Measurements from ENCODE around the gene BANP. TPM values are rescaled to one million over a fixed set of nuclear protein-coding genes. Genes with fewer than 3 reads are reported as not detected.
"Not testable (repeated sequence)": the region's sequence is repeated elsewhere in the genome, so short reads cannot be mapped to it uniquely, and the experiment has no call there.

BANP gene
- total RNA-seq, 1 donor from 2014 or later: 53.9 TPM

- no peak for TF ChIP-seq CTCF (IDR thresholded peaks at IDR 0.05; ENCODE audit: unreplicated experiment)
- DNase-seq (ENCODE audit: low spot score, unreplicated experiment): no peak
- H3K4me1 Mint-ChIP-seq (ENCODE audit: low read depth): peaks cover 12% of the 10 kb centered on the region
- peaks cover 19% of the 10 kb centered on the region for H3K27me3 Mint-ChIP-seq
- H3K4me3 Mint-ChIP-seq (ENCODE audit: low read depth): no peak overlapping the region
- no peaks in the 10 kb centered on the region for H3K9me3 Mint-ChIP-seq (ENCODE audit: low read depth)
- H3K27ac Mint-ChIP-seq: no peak overlapping the region
- no peaks in the 10 kb centered on the region for H3K36me3 Mint-ChIP-seq (ENCODE audit: insufficient read depth)
Measured at GRCh38 chr16:88120812-88121211, 169.6 kb downstream of the BANP start.

GRCh38 chr16:88121391-88121790 lies 170.2 kb downstream of the BANP start:
- not testable (repeated sequence) for H3K9me3 Mint-ChIP-seq (ENCODE audit: low read depth); H3K4me3 Mint-ChIP-seq (ENCODE audit: low read depth); H3K27ac Mint-ChIP-seq; DNase-seq (ENCODE audit: low spot score, unreplicated experiment); H3K36me3 Mint-ChIP-seq (ENCODE audit: insufficient read depth)
- Mint-ChIP-seq H3K4me1 (ENCODE audit: low read depth) (peaks cover 12% of the 10 kb centered on the region), H3K27me3 (peaks cover 17% of the 10 kb centered on the region)

- Mint-ChIP-seq H3K9me3 (ENCODE audit: low read depth) (no peaks in the 10 kb centered on the region), H3K4me1 (ENCODE audit: low read depth) (peaks cover 12% of the 10 kb centered on the region), H3K27ac (peak overlapping the region; percentile 2), H3K36me3 (ENCODE audit: insufficient read depth) (no peaks in the 10 kb centered on the region), H3K27me3 (peaks cover 17% of the 10 kb centered on the region), H3K4me3 (ENCODE audit: low read depth) (no peak overlapping the region)
- no peak for TF ChIP-seq CTCF (IDR thresholded peaks at IDR 0.05; ENCODE audit: unreplicated experiment)
- DNase-seq (ENCODE audit: low spot score, unreplicated experiment): no peak
Measured at GRCh38 chr16:88121886-88122580, 170.8 kb downstream of the BANP start.

Other genes with a start within 250 kb of the BANP start
- 58.8 and 68.7 TPM in 2 replicates for gene KLHDC4, start 185.4 kb upstream of the BANP start, total RNA-seq
- gene SLC7A5, start 81.9 kb upstream of the BANP start, total RNA-seq: 42.2 and 51.5 TPM in 2 replicates
- 0.36 TPM in 1 of 2 replicates, not detected in the other for gene CA5A, start 14.9 kb upstream of the BANP start, total RNA-seq

Measured in progenitor cell of endocrine pancreas (in vitro differentiated cells).